HG02884 (cell line): ENCODE data around the gene PIK3C2G.

ENCODE experiments used
- ATAC-seq: cut with Tn5 transposase; IDR thresholded peaks from one replicate; pipeline ENCODE4 v1.9.1; 2021; ENCODE audit warnings: mild to moderate bottlenecking, moderate library complexity; ENCODE audit not compliant: unreplicated experiment

PIK3C2G gene

DNA sequence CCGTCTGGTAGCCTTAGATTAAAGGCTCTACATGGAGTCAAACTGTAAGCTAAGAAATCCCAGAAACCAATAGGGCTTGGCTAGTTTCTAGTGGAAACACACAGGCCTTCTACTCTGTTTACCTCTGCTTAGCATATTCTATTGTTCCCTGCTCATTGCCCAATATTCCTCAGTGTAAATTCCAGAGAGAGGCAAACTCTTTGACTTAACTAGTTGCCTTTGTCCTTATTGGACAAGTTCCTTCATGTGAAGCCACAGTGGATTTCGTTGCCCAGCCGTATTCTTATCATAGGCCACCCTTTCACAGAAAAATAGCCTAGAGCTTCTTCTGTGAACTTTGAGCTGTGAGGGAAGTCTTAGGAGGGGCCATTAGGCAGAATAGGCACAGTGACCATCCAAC, 290.4 kb downstream of the PIK3C2G start:
- no peak for ATAC-seq

- no peak for ATAC-seq
Observed at GRCh38 chr12:18552829-18553228, 291.5 kb downstream of the PIK3C2G start.

DNA sequence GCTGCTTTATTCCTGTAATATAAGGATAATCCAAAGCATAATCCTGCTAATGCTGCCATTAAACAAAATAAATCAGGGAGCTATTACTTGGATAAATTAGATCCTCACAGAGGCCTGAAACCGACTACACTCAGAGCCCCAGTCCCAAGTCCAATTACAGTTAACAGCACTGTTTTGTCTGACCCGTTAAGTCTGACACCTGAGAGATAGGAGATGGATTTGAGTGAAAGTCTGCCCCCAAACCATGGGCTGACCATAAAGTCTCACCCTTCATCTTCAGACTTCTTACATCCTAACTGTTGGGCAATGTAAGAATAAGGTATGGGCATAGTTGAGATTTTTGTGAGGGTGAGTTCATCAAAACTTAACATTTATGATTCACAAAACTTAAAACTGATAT, 294.8 kb downstream of the PIK3C2G start:
- ATAC-seq: no peak

GRCh38 chr12:18559242-18559641, 297.9 kb downstream of the PIK3C2G start:
- ATAC-seq: no peak

DNA sequence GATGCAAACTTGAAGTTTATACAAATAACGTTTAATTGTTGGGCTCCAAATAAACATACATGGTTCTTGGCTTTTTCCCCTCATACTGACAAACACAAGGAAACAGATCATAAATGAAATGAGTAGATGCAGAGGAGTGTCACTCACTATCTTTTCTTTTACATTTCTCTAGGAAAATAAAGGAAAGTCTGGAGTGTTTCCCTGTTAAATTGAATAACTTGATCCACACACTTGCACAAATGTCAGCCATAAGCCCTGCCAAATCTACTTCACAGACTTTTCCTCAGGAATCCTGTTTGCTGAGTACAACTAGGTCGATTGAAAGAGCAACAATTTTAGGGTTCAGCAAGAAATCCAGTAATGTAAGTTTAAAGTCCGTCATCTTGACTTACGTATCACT, 301.2 kb downstream of the PIK3C2G start:
- no peak for ATAC-seq

DNA sequence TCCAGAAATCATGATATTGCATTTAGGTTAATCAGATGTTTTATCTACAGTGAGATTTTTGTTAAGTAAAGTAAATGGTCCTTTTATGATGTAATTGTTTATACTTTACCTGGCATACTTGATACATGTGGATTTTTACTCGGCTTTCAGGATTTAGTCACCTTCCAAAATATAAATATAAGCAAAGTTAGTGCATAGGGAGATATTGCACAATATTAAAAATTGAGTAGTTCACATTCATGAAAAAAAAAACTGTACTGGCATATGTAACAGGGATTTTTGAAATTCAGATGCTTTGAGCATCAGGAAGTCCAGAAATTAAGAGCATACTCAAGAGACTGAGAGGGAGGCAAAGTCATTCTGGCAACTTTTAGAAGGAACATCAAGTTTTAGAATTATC, 303.0 kb downstream of the PIK3C2G start:
- no peak for ATAC-seq

- no peak for ATAC-seq
Observed at GRCh38 chr12:18567787-18568186, 306.5 kb downstream of the PIK3C2G start.

DNA sequence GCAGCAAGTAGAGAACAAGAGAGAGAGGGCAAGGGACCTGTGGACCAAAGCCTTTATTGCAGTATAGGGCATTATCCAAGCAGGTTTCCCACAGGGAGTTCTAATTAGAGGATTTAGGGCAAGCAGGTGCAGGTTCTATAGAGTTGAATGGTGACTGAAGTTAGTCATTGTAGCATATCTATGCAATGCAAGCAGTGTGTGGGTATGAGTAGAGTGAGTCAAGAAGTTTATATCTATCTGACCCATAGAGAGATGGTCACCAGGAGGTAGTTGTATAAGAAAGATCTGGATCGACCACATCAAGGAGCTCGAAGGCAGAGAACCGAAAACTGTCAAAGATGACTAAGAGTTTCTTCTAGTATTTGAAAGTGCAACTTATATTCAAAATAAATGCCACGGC, 309.2 kb downstream of the PIK3C2G start:
- ATAC-seq: no peak

DNA sequence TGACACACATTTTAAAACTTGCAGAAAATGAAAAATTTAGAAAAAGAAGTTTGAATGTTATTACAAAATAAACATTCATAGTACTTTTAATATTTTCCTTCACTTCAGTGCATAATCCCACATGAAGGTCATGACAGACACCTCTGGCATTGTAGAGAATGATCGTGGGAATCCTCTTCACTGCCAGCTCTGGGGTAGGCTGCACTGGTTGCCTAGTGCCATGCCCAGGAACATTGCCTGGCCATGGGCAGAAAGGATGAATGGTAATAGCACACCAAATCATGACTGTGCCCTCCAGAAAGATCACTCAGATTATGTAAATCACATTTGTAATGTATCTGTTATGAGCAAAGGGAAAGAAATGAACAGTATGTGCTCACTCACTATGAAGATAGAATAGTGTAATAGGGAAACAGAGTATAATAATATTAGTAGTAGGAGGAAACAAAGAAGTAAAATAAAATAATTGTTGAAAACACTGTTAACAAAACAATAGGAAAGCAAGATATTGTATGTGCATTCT, 314.8 kb downstream of the PIK3C2G start:
- no peak for ATAC-seq

GRCh38 chr12:18576648-18577047, 315.3 kb downstream of the PIK3C2G start:
- ATAC-seq: no peak

- ATAC-seq: no peak
Observed at GRCh38 chr12:18578191-18578590, 316.9 kb downstream of the PIK3C2G start.

DNA sequence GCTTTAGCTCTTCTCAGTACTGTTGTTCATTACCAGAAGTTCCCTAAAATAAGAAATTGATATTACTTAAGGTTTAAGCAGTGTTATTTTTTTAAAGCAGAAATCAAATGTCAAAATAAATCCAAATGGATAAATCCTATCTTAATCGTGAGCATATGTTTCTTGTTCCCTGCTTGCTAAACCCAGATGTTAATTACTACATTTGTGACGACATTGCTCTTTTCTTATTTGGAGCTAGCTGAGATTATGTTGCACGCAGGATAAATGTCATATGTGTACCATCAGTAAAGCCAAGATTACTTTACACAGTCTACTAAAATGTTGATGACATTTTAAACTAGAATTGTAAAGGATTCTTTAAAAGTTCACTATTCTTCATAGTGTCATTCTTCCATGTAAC, 319.0 kb downstream of the PIK3C2G start:
- no peak for ATAC-seq

DNA sequence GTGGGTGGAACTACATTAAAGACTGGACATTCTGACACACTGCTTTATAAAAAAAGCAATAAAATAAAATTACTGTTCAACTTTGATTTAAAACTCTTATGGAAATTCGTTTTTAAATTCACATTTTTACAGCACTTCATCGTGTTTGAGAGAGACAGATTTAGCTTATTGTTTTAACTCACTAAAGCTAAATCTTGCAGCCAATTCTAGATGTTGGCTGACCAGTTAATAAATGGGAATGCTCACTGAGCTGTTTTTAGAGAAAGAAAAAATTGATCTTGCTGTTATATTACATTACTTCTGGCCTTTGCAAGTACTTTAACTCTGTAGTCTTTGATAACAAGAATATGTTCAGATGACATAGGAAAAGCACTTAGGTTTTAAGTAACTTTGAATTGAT, 319.4 kb downstream of the PIK3C2G start:
- ATAC-seq: no peak

GRCh38 chr12:18581232-18581962, 320.1 kb downstream of the PIK3C2G start:
- no peak for ATAC-seq

- no peak for ATAC-seq
Observed at GRCh38 chr12:18583655-18584054, 322.3 kb downstream of the PIK3C2G start.

- no peak for ATAC-seq
Observed at GRCh38 chr12:18586581-18586980, 325.3 kb downstream of the PIK3C2G start.

DNA sequence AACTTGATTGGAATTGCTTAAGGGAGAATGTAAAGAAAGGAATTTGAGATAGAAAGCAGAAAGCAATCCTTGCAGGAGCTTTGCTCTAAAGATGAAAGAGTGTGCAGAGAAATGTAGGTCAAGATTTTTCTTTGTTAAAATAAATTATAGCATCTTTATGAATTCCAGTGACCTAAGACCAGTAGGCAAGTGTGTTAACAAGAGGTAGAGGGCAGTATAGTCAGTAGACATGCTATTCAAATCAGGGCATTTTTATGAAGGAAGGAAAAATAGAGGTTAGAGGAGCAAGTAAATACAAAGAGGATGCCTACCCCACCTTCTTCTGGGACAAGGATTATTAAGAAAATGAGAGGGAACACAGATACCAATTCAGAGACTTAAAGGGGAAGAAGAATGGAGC, 328.0 kb downstream of the PIK3C2G start:
- ATAC-seq: no peak

GRCh38 chr12:18591473-18591872, 330.2 kb downstream of the PIK3C2G start:
- no peak for ATAC-seq

DNA sequence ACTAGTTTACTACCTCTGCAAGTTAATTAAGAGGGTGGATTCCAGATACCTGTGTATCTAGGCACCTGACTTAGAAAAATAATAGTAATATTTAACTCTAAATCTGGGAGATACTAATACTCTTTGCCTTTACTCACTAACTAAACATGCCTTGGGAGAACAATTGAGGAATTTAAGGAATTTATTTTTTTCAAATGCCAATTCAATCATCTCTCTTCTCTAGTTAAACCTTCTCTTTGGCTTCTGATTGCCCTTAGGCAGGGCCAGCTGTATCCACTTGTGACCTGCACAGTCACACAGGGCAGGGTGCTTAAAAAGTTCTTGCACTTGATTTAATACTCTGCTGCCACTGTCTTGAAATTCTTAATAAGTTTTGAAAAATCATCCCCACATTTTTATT, 334.1 kb downstream of the PIK3C2G start:
- no peak for ATAC-seq

GRCh38 chr12:18601962-18602361, 340.6 kb downstream of the PIK3C2G start:
- no peak for ATAC-seq

DNA sequence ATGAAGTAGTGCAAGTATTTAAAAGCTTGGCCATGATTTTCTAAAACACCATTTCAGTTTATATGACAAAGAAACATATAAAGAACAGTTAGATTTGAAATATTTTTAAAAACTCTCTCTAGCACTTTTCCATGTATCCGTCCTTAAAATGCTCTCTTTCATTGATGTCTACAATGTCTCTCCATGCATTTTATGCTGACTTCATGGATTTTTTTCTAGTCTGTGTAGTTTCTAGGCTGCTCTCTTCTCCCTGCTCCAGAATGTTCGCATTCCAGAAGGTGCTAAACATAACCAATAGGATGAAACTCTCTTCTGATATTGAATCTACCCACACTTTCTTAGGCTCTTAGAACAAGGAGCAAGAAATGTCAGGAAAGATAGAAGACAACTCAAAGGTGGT, 351.7 kb downstream of the PIK3C2G start:
- no peak for ATAC-seq

- no peak for ATAC-seq
Observed at GRCh38 chr12:18620986-18621385, 359.7 kb downstream of the PIK3C2G start.

DNA sequence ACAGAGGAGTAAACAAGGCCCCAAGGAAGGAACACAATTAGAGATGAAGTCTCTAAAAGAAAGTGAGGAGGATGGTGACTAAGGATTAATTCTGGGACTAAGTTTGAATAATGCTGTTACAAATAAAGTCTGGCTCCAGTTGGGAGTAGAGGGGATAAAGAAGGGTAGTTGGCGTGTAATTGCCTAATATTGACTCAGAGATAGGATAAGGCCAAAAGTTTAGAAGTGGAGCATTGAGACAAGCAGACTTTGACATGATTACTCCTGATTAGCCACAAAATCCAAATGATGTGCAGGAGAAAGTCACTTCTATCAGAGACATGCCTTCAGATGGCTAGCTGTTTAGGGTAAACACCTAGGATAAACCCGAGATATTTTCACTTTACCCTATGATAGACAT, 368.1 kb downstream of the PIK3C2G start:
- ATAC-seq: no peak
